PC-3 (cell line): ENCODE data around the gene SLC25A45.

ENCODE experiments used
- CTCF ChIP-seq: fragments of 300-600 bp; sonication (generic); conservative IDR thresholded peaks from 2 replicates; pipeline ENCODE4 v1.5.1; 2017; ENCODE audit warnings: antibody characterized with exemption, low read depth, mild to moderate bottlenecking, low read length
- EZH2 ChIP-seq: fragments of 300-600 bp; sonication (generic); IDR thresholded peaks from one replicate; pipeline ENCODE4 v1.6.1; 2017; ENCODE audit warnings: antibody characterized with exemption, mild to moderate bottlenecking, low read length; ENCODE audit not compliant: unreplicated experiment
- EZH2phosphoT487 ChIP-seq: fragments of 300-600 bp; sonication (generic); IDR thresholded peaks from 2 replicates; pipeline ENCODE4 v1.6.1; 2018; ENCODE audit warnings: mild to moderate bottlenecking, antibody characterized with exemption, low read length, borderline replicate concordance

DNA sequence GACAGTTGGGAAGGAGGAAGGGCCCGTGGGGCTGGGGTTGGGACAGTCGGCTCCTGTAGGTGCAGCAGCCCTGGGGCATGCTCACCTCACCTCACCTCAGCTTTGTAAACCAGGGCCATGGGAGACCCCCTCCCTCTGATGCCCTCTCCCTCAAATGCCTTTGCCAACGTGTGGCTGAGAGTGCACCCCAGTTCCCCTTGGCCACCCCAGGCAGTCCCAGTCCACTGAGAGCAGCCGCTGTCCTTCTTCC lies 35.9 kb upstream of the SLC25A45 start:
- TF ChIP-seq EZH2 (no peak), CTCF (no peak), EZH2phosphoT487 (no peak)
